ENCODE data around the gene ADSS1. TPM values are rescaled to one million over a fixed set of nuclear protein-coding genes. Genes with fewer than 3 reads are reported as not detected.

The ADSS1 gene
- total and polyA plus RNA-seq, 4 donors, result 1.8 to 18.8 (median 12.2) TPM

GRCh38 chr14:104753528-104754212 lies 29.6 kb downstream of the ADSS1 start:
- 1% methylated on average over 30 of the region's 30 CpGs for WGBS
- H3K27ac ChIP-seq (ENCODE audit: low read depth in 1 of 2, low read length in 2 of 2), result peak overlapping the region; percentile 58 to 89
- no peaks in the 10 kb centered on the region for H3K27me3 ChIP-seq (ENCODE audit: control insufficient read depth in 4 of 4, insufficient read depth in 4 of 4, low read length in 3 of 4)
- H3K36me3 ChIP-seq (ENCODE audit: control insufficient read depth in 4 of 4, insufficient read depth in 3 of 4, low read depth in 1 of 4, low read length in 3 of 4), result peaks cover 2 to 26% (median 13%) of the 10 kb centered on the region in 4 donors
- H3K4me3 ChIP-seq (ENCODE audit: low read depth in 1 of 3, low read length in 3 of 3), result peak overlapping the region; percentile 51 to 95 (median 85)
- DNase-seq (ENCODE audit: low spot score), result no peak
- H3K9me3 ChIP-seq (ENCODE audit: control insufficient read depth in 4 of 4, low read length in 3 of 4), result no peaks in the 10 kb centered on the region
- TF ChIP-seq RAD21 (IDR thresholded peaks at IDR 0.05) (no peak), FOXA1 (IDR thresholded peaks at IDR 0.05) (peak; percentile 4), HNF4A (conservative IDR thresholded peaks at IDR 0.05) (no peak), FOXA2 (IDR thresholded peaks at IDR 0.05) (no peak)
- TF ChIP-seq, protein P1, sequence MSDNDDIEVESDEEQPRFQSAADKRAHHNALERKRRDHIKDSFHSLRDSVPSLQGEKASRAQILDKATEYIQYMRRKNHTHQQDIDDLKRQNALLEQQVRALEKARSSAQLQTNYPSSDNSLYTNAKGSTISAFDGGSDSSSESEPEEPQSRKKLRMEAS (IDR thresholded peaks at IDR 0.05), result no peak
- H3K9ac ChIP-seq (ENCODE audit: low read depth in 1 of 2, low read length in 2 of 2), result peak overlapping the region; percentile 47 to 83
- peaks cover 12 to 48% (median 40%) of the 10 kb centered on the region in 4 donors for H3K4me1 ChIP-seq (ENCODE audit: control insufficient read depth in 4 of 4, insufficient read depth in 4 of 4, low read length in 3 of 4)

GRCh38 chr14:104754213-104754851 lies 30.3 kb downstream of the ADSS1 start:
- no peaks in the 10 kb centered on the region for H3K9me3 ChIP-seq (ENCODE audit: control insufficient read depth in 4 of 4, low read length in 3 of 4)
- DNase-seq (ENCODE audit: low spot score), result no peak
- TF ChIP-seq HNF4A (conservative IDR thresholded peaks at IDR 0.05), result peak; percentile 36 to 72
- no peak for TF ChIP-seq YY1 (IDR thresholded peaks at IDR 0.05)
- no peak for TF ChIP-seq REST (IDR thresholded peaks at IDR 0.05)
- peak; percentile 36 to 67 for TF ChIP-seq RXRA (IDR thresholded peaks at IDR 0.05)
- TF ChIP-seq RAD21 (IDR thresholded peaks at IDR 0.05), result no peak
- TF ChIP-seq ATF3 (IDR thresholded peaks at IDR 0.05), result no peak
- WGBS, result 29% methylated on average over 13 of the region's 13 CpGs
- peaks cover 3 to 31% (median 18%) of the 10 kb centered on the region in 4 donors for H3K36me3 ChIP-seq (ENCODE audit: control insufficient read depth in 4 of 4, insufficient read depth in 3 of 4, low read depth in 1 of 4, low read length in 3 of 4)
- H3K9ac ChIP-seq (ENCODE audit: low read depth in 1 of 2, low read length in 2 of 2), result peak overlapping the region; percentile 47 to 83
- H3K27me3 ChIP-seq (ENCODE audit: control insufficient read depth in 4 of 4, insufficient read depth in 4 of 4, low read length in 3 of 4), result no peaks in the 10 kb centered on the region
- peaks cover 12 to 42% (median 35%) of the 10 kb centered on the region in 4 donors for H3K4me1 ChIP-seq (ENCODE audit: control insufficient read depth in 4 of 4, insufficient read depth in 4 of 4, low read length in 3 of 4)
- H3K4me3 ChIP-seq (ENCODE audit: low read depth in 1 of 3, low read length in 3 of 3), result peak overlapping the region; percentile 51 to 95 (median 85)
- H3K27ac ChIP-seq (ENCODE audit: low read depth in 1 of 2, low read length in 2 of 2), result peak overlapping the region; percentile 58 to 89

DNA sequence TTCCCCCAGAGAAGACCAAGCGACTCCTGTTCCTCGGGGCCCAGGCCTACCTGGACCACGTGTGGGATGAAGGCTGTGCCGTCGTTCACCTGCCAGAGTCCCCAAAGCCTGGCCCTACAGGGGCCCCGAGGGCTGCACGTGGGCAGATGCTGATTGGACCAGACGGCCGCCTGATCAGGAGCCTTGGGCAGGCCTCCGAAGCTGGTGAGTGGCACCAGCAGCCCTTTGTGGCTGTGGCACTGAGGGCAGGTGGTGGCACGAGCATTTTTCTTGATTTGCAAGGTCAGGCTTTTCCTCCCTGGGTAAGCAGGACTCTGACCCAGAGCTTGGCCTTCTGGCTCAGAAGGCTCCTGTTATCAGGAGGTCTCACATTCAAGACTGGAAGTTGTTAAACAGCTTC lies 31.6 kb downstream of the ADSS1 start:
- Histone ChIP-seq H3K4me1 (ENCODE audit: control insufficient read depth in 4 of 4, insufficient read depth in 4 of 4, low read length in 3 of 4) (peaks cover 8 to 34% (median 31%) of the 10 kb centered on the region in 4 donors), H3K27ac (ENCODE audit: low read depth in 1 of 2, low read length in 2 of 2) (no peak overlapping the region), H3K9me3 (ENCODE audit: control insufficient read depth in 4 of 4, low read length in 3 of 4) (no peaks in the 10 kb centered on the region), H3K27me3 (ENCODE audit: control insufficient read depth in 4 of 4, insufficient read depth in 4 of 4, low read length in 3 of 4) (no peaks in the 10 kb centered on the region), H3K4me3 (ENCODE audit: low read depth in 1 of 3, low read length in 3 of 3) (no peak overlapping the region), H3K36me3 (ENCODE audit: control insufficient read depth in 4 of 4, insufficient read depth in 3 of 4, low read depth in 1 of 4, low read length in 3 of 4) (peaks cover 5 to 37% (median 18%) of the 10 kb centered on the region in 4 donors), H3K9ac (ENCODE audit: low read depth in 1 of 2, low read length in 2 of 2) (no peak overlapping the region)
- DNase-seq (ENCODE audit: low spot score), result no peak
- TF ChIP-seq SP1 (IDR thresholded peaks at IDR 0.05) (no peak), TAF1 (conservative IDR thresholded peaks at IDR 0.05) (no peak), YY1 (IDR thresholded peaks at IDR 0.05) (no peak), ATF3 (IDR thresholded peaks at IDR 0.05) (no peak), HNF4A (conservative IDR thresholded peaks at IDR 0.05) (peak in 1 of 2 donors; percentile 40)
- 52% methylated on average over 11 of the region's 11 CpGs for WGBS
